WTC11 (cell line): ENCODE measurements around the gene TGFBRAP1. TPM values are rescaled to one million over a fixed set of nuclear protein-coding genes. Genes with fewer than 3 reads are reported as not detected.

Experiments used
- ATAC-seq: fragments of 200-7000 bp; cut with Tn5 transposase; 2 replicates; pipeline ENCODE4 v1.10.0; 2021; ENCODE audit warnings: mild to moderate bottlenecking, moderate library complexity
- CTCF ChIA-PET: fragments of 300-600 bp; sonication (Branson Sonifier 250); formaldehyde crosslinking; loops from one replicate; lab custom pipeline; 2021; ENCODE audit warnings: antibody characterized with exemption; lab: Charles Lee
- POLR2A ChIA-PET: fragments of 350-600 bp; sonication (Branson Sonifier 250); formaldehyde crosslinking; loops from one replicate; lab custom pipeline; 2021; ENCODE audit warnings: antibody characterized with exemption; lab: Charles Lee
- DNase-seq: peaks from one replicate; pipeline ENCODE4 v3.0.0; 2021; ENCODE audit warnings: low spot score
- H3K27ac Mint-ChIP-seq: 2 replicates; pipeline ENCODE4 v1.8.0; 2021; ENCODE audit warnings: mixed read lengths
- H3K27me3 Mint-ChIP-seq: 2 replicates; pipeline ENCODE4 v1.8.0; 2021; ENCODE audit warnings: low read depth, mild to moderate bottlenecking, moderate library complexity, mixed read lengths
- H3K36me3 Mint-ChIP-seq: 2 replicates; pipeline ENCODE4 v1.8.0; 2021; ENCODE audit warnings: mixed read lengths
- H3K4me1 Mint-ChIP-seq: 2 replicates; pipeline ENCODE4 v1.8.0; 2022; ENCODE audit warnings: mixed read lengths
- H3K4me3 Mint-ChIP-seq: 2 replicates; pipeline ENCODE4 v1.8.0; 2021; ENCODE audit warnings: mild to moderate bottlenecking, moderate library complexity, mixed read lengths
- H3K9me3 Mint-ChIP-seq: 2 replicates; pipeline ENCODE4 v1.8.0; 2021; ENCODE audit warnings: mixed read lengths
- AR ChIP-seq: fragments of 250-450 bp; sonication (Bioruptor Pico); IDR thresholded peaks from 2 replicates; pipeline ENCODE4 v1.9.0; 2021; ENCODE audit warnings: mild to moderate bottlenecking
- ATF3 ChIP-seq: sonication (generic); formaldehyde crosslinking; conservative IDR thresholded peaks from 2 replicates; pipeline ENCODE4 v1.8.1; 2022; ENCODE audit warnings: mild to moderate bottlenecking, missing genetic modification reagents
- EMX1 ChIP-seq: fragments of 250-450 bp; sonication (Bioruptor Pico); IDR thresholded peaks from 2 replicates; pipeline ENCODE4 v1.8.0; 2021; ENCODE audit warnings: mild to moderate bottlenecking
- FOXP4 ChIP-seq: sonication (generic); formaldehyde crosslinking; IDR thresholded peaks from 2 replicates; pipeline ENCODE4 v1.8.0; 2022; ENCODE audit warnings: mild to moderate bottlenecking, missing genetic modification reagents
- KAT7 ChIP-seq: sonication (generic); formaldehyde crosslinking; IDR thresholded peaks from 2 replicates; pipeline ENCODE4 v1.8.1; 2023; ENCODE audit warnings: missing genetic modification reagents, mild to moderate bottlenecking, borderline replicate concordance
- ZNF121 ChIP-seq: sonication (generic); formaldehyde crosslinking; IDR thresholded peaks from 2 replicates; pipeline ENCODE4 v1.8.0; 2023; ENCODE audit warnings: missing genetic modification reagents
- total RNA-seq: library from RNA; stranded (reverse); gene quantifications from 3 replicates; pipeline ENCODE4 v1.2.3, GENCODE V29; 2021

TGFBRAP1 gene
- total RNA-seq, 1 experiment from 2014 or later = 16.3 TPM

GRCh38 chr2:105215586-105216192, 113.8 kb downstream of the TGFBRAP1 start:
- ChIA-PET POLR2A (no interaction called here), CTCF (no interaction called here)
- H3K9me3 Mint-ChIP-seq = peaks cover 10% of the 10 kb centered on the region

More at GRCh38 chr2:105215586-105216192, 113.8 kb downstream of the TGFBRAP1 start:
- H3K4me3 Mint-ChIP-seq = no peak overlapping the region
- H3K4me1 Mint-ChIP-seq = 0 out of 2 replicates have a peak, but pooled peaks cover 3% of the 10 kb centered on the region
- TF ChIP-seq ZNF121 (CRISPR knock-in tag) (no peak), AR (CRISPR knock-in tag) (no peak), EMX1 (CRISPR knock-in tag) (no peak), ATF3 (CRISPR knock-in tag) (no peak), FOXP4 (CRISPR knock-in tag) (no peak), KAT7 (CRISPR knock-in tag) (no peak)
- TF ChIP-seq, all 79 proteins: peak for 0
- Mint-ChIP-seq H3K27me3 (no peaks in the 10 kb centered on the region), H3K27ac (no peak overlapping the region), H3K36me3 (peaks cover 12% of the 10 kb centered on the region)
- no peak for DNase-seq
- no peak for ATAC-seq

Other genes starting within 250 kb of the TGFBRAP1 start
- 0.21 TPM in 1 of 3 replicates, not detected in the others for gene GPR45, start 88.0 kb downstream of the TGFBRAP1 start, total RNA-seq
- 15.9 to 17.2 TPM (median 16.6 TPM) in 3 replicates for gene C2orf49, start 7.8 kb upstream of the TGFBRAP1 start, total RNA-seq
- 21.1 to 22.2 TPM (median 22.1 TPM) in 3 replicates for gene FHL2, start 69.3 kb upstream of the TGFBRAP1 start, total RNA-seq